Measurements from ENCODE around the gene CBLC. TPM values are rescaled to one million over a fixed set of nuclear protein-coding genes. Genes with fewer than 3 reads are reported as not detected.

The CBLC gene
- total RNA-seq, 1 experiment from 2014 or later, result 15.9 TPM

DNA sequence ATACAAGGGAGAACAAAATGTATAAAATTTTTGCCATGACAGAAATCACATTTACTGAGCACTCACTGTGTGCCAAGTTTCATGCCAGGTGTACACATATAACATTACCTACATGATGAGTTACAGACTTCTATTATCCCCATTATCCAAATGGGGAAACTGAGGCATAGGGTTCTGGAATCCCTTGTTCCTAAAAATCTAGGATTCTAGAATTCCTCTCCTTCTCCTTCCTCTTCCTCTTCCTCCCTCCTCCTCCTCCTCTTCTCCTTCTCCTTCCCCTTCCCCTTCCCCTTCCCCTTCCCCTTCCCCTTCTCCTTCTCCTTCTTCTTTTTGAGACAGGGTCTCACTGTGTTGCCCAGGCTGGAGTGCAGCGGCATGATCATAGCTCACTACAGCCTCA is 43.3 kb upstream of the CBLC start:
- H2BK5ac ChIP-seq (ENCODE audit: insufficient read length, low read length), result no peak overlapping the region
- TF ChIP-seq CTCF (conservative IDR thresholded peaks at IDR 0.05), result no peak
- H3K4me2 ChIP-seq (ENCODE audit: insufficient read depth, insufficient read length, low read length), result no peak overlapping the region
- no peak overlapping the region for H4K91ac ChIP-seq (ENCODE audit: insufficient read length, low read depth, low read length)
- H3K4me1 ChIP-seq (ENCODE audit: insufficient read depth, low read length), result no peaks in the 10 kb centered on the region; the same call in 1 of the 2 replicates
- peaks cover 7 to 8% of the 10 kb centered on the region in 2 experiments; a peak in 3 of 4 replicates for H3K4me1 Mint-ChIP-seq
- no peak overlapping the region for H2BK15ac ChIP-seq (ENCODE audit: low read depth, low read length)
- no peak overlapping the region for H2AFZ ChIP-seq (ENCODE audit: low read length)
- no peak overlapping the region for H2BK20ac ChIP-seq (ENCODE audit: low read depth, low read length, poor library complexity, severe bottlenecking)
- H3K79me1 ChIP-seq (ENCODE audit: insufficient read depth, low read depth, low read length, poor library complexity, severe bottlenecking), result no peaks in the 10 kb centered on the region
- H3K56ac ChIP-seq (ENCODE audit: insufficient read length, low read depth, low read length), result no peak overlapping the region
- no peaks in the 10 kb centered on the region for H3K9me3 ChIP-seq (ENCODE audit: control insufficient read depth, low read depth, low read length)
- no peaks in the 10 kb centered on the region for H3K27me3 ChIP-seq (ENCODE audit: insufficient read depth, low read length)
- H3K79me2 ChIP-seq (ENCODE audit: insufficient read depth, low read length), result no peaks in the 10 kb centered on the region
- no peak overlapping the region for H2BK120ac ChIP-seq (ENCODE audit: low read depth, low read length, poor library complexity, severe bottlenecking)
- H3K36me3 Mint-ChIP-seq (ENCODE audit: insufficient read depth in 1 of 3, low read depth in 3 of 3), result no peaks in the 10 kb centered on the region
- no peak overlapping the region for H4K5ac ChIP-seq (ENCODE audit: insufficient read length, low read depth, low read length)
- peaks cover 30% of the 10 kb centered on the region for H3K27me3 Mint-ChIP-seq (ENCODE audit: low read depth)
- no peak overlapping the region for H3T11ph ChIP-seq (ENCODE audit: low read length)
- DNase-seq, result no peak
- H3K27ac Mint-ChIP-seq, result no peak overlapping the region; a peak in 1 of 7 replicates
- H3K9me3 Mint-ChIP-seq, result peaks cover 0 to 3% of the 10 kb centered on the region in 2 experiments; a peak in 1 of 5 replicates
- no peak overlapping the region for H2BK12ac ChIP-seq (ENCODE audit: insufficient read length, low read depth, low read length)
- H4K8ac ChIP-seq (replicated peaks; ENCODE audit: insufficient read length, low read depth, low read length), result no peak overlapping the region
- H3K27ac ChIP-seq (ENCODE audit: insufficient read length, low read depth, low read length), result no peak overlapping the region
- no peak overlapping the region for H3K4me3 Mint-ChIP-seq
- H3K23me2 ChIP-seq (ENCODE audit: insufficient read length, low read depth, low read length, poor library complexity, severe bottlenecking), result no peaks in the 10 kb centered on the region
- H2AK5ac ChIP-seq (ENCODE audit: insufficient read length, low read length), result no peak overlapping the region
- H4K20me1 ChIP-seq (ENCODE audit: control insufficient read depth, insufficient read depth, insufficient read length), result no peaks in the 10 kb centered on the region
- WGBS (ENCODE audit: extremely low coverage, insufficient read length, low lambda C conversion rate), result no CpG with 5 or more reads among the region's 1 CpG
- no peak overlapping the region for H3K9ac ChIP-seq (ENCODE audit: extremely low read depth, insufficient read length, low read length)
- no peak overlapping the region for H3K18ac ChIP-seq (ENCODE audit: insufficient read length, low read depth, low read length)
- no peak overlapping the region for H3K23ac ChIP-seq (ENCODE audit: insufficient read length, low read depth, low read length)
- H3K14ac ChIP-seq (ENCODE audit: insufficient read depth, low read length), result no peak overlapping the region
- no peak overlapping the region for H3K4ac ChIP-seq (ENCODE audit: low read depth, low read length)
